Measurements from ENCODE around the gene PTPN2. TPM values are rescaled to one million over a fixed set of nuclear protein-coding genes. Genes with fewer than 3 reads are reported as not detected.
A peak's percentile ranks its signal among the peaks of the same experiment; 100 is the strongest.

The PTPN2 gene
- total RNA-seq, 1 experiment from 2014 or later: 55.0 TPM

- ChIA-PET POLR2A (interaction anchor here (0.6 to 4.4 kb wide), 3 partner anchors 19 to 485 kb away, joined by 5 to 70 read pairs (median 9); partner anchors contain the start of genes AFG3L2 and PTPN2), CTCF (interaction anchor here (0.6 kb wide), 1 partner anchor 57 kb away, joined by 6 read pairs; no protein-coding TSS in a partner anchor)
- Mint-ChIP-seq H3K27me3 (ENCODE audit: insufficient read depth, unreplicated experiment) (no peaks in the 10 kb centered on the region), H3K9me3 (ENCODE audit: unreplicated experiment) (no peaks in the 10 kb centered on the region), H3K27ac (ENCODE audit: unreplicated experiment) (peak overlapping the region; percentile 61), H3K4me3 (ENCODE audit: unreplicated experiment) (no peak overlapping the region), H3K36me3 (ENCODE audit: insufficient read depth, unreplicated experiment) (no peaks in the 10 kb centered on the region), H3K4me1 (ENCODE audit: low read depth, unreplicated experiment) (peaks cover 11% of the 10 kb centered on the region)
- no TSS peak for BruUV-seq (replicated peaks)
- peaks cover 10% of the 10 kb centered on the region for H3K4me1 ChIP-seq
- H3K4me3 ChIP-seq (ENCODE audit: low read depth, low read length): no peak overlapping the region
- intact Hi-C loops (cut with micrococcal nuclease; ENCODE audit: unreplicated experiment): no loop called here
- TF ChIP-seq CTCF (IDR thresholded peaks at IDR 0.05; ENCODE audit: insufficient read depth in 1 of 2, low read depth in 1 of 2, low read length in 1 of 2, severe bottlenecking in 1 of 2, unreplicated experiment in 1 of 2): no peak
- no peaks in the 10 kb centered on the region for H3K9me3 ChIP-seq
- DNase-seq: peak; percentile 64 to 78
- H3K27me3 ChIP-seq (replicated peaks; ENCODE audit: control insufficient read depth, insufficient read depth, low read length): no peaks in the 10 kb centered on the region
- no peaks in the 10 kb centered on the region for H3K36me3 ChIP-seq (ENCODE audit: control insufficient read depth, insufficient read depth, low read length)
These were observed 21.6 kb downstream of the PTPN2 start for GRCh38 chr18:12862467-12862866.

GRCh38 chr18:12861637-12862036, 22.4 kb downstream of the PTPN2 start:
- Mint-ChIP-seq H3K9me3 (ENCODE audit: unreplicated experiment) (no peaks in the 10 kb centered on the region), H3K4me3 (ENCODE audit: unreplicated experiment) (no peak overlapping the region), H3K27me3 (ENCODE audit: insufficient read depth, unreplicated experiment) (no peaks in the 10 kb centered on the region), H3K36me3 (ENCODE audit: insufficient read depth, unreplicated experiment) (no peaks in the 10 kb centered on the region), H3K27ac (ENCODE audit: unreplicated experiment) (no peak overlapping the region), H3K4me1 (ENCODE audit: low read depth, unreplicated experiment) (peaks cover 11% of the 10 kb centered on the region)
- Histone ChIP-seq H3K9me3 (no peaks in the 10 kb centered on the region), H3K36me3 (ENCODE audit: control insufficient read depth, insufficient read depth, low read length) (no peaks in the 10 kb centered on the region), H3K27me3 (replicated peaks; ENCODE audit: control insufficient read depth, insufficient read depth, low read length) (no peaks in the 10 kb centered on the region), H3K4me1 (peaks cover 10% of the 10 kb centered on the region), H3K4me3 (ENCODE audit: low read depth, low read length) (no peak overlapping the region)
- intact Hi-C loops (cut with micrococcal nuclease; ENCODE audit: unreplicated experiment): no loop called here
- ChIA-PET CTCF (no interaction called here), POLR2A (interaction anchor here (1.2 to 4.4 kb wide), 2 partner anchors 20 to 22 kb away, joined by 9 to 70 read pairs; partner anchors contain the start of gene PTPN2)
- no TSS peak for BruUV-seq (replicated peaks)
- no peak for DNase-seq
- TF ChIP-seq CTCF (IDR thresholded peaks at IDR 0.05; ENCODE audit: insufficient read depth in 1 of 2, low read depth in 1 of 2, low read length in 1 of 2, severe bottlenecking in 1 of 2, unreplicated experiment in 1 of 2): no peak

GRCh38 chr18:12860530-12860929, 23.5 kb downstream of the PTPN2 start:
- POLR2A ChIA-PET: interaction anchor here (4.4 kb wide), 1 partner anchor 23 kb away, joined by 70 read pairs; the partner anchor contains the start of gene PTPN2
- H3K27ac Mint-ChIP-seq (ENCODE audit: unreplicated experiment): no peak overlapping the region
- no peaks in the 10 kb centered on the region for H3K27me3 Mint-ChIP-seq (ENCODE audit: insufficient read depth, unreplicated experiment)

More at GRCh38 chr18:12860530-12860929, 23.5 kb downstream of the PTPN2 start:
- no peak overlapping the region for H3K4me3 ChIP-seq (ENCODE audit: low read depth, low read length)
- Mint-ChIP-seq H3K36me3 (ENCODE audit: insufficient read depth, unreplicated experiment) (peaks cover 9% of the 10 kb centered on the region), H3K4me3 (ENCODE audit: unreplicated experiment) (no peak overlapping the region), H3K4me1 (ENCODE audit: low read depth, unreplicated experiment) (peaks cover 19% of the 10 kb centered on the region), H3K9me3 (ENCODE audit: unreplicated experiment) (no peaks in the 10 kb centered on the region)
- peaks cover 14% of the 10 kb centered on the region for H3K4me1 ChIP-seq
- intact Hi-C loops (cut with micrococcal nuclease; ENCODE audit: unreplicated experiment): no loop called here
- DNase-seq: no peak
- no TSS peak for BruUV-seq (replicated peaks)
- TF ChIP-seq CTCF (IDR thresholded peaks at IDR 0.05; ENCODE audit: insufficient read depth in 1 of 2, low read depth in 1 of 2, low read length in 1 of 2, severe bottlenecking in 1 of 2, unreplicated experiment in 1 of 2): no peak
- H3K9me3 ChIP-seq: no peaks in the 10 kb centered on the region
- CTCF ChIA-PET: no interaction called here
- no peaks in the 10 kb centered on the region for H3K27me3 ChIP-seq (replicated peaks; ENCODE audit: control insufficient read depth, insufficient read depth, low read length)
- no peaks in the 10 kb centered on the region for H3K36me3 ChIP-seq (ENCODE audit: control insufficient read depth, insufficient read depth, low read length)
